HepG2 (cell line): ENCODE results near the gene MYPN. TPM values are rescaled to one million over a fixed set of nuclear protein-coding genes. Genes with fewer than 3 reads are reported as not detected.

Experiments
- FLYWCH1 ChIP-seq: sonication (generic); formaldehyde crosslinking; IDR thresholded peaks from 2 replicates; pipeline ENCODE4 v1.8.1; 2023; ENCODE audit warnings: mild to moderate bottlenecking, missing genetic modification reagents
- FOSL2 ChIP-seq: sonication (generic); formaldehyde crosslinking; IDR thresholded peaks from 2 replicates; pipeline ENCODE4 v1.4.0; 2020; ENCODE audit warnings: missing genetic modification reagents
- GZF1 ChIP-seq: sonication (generic); formaldehyde crosslinking; IDR thresholded peaks from 2 replicates; pipeline ENCODE4 v1.5.1; 2020; ENCODE audit warnings: mild to moderate bottlenecking, missing genetic modification reagents
- HIVEP1 ChIP-seq: sonication (generic); formaldehyde crosslinking; IDR thresholded peaks from 2 replicates; pipeline ENCODE4 v1.4.0; 2020; ENCODE audit warnings: mild to moderate bottlenecking, missing genetic modification reagents
- MYC ChIP-seq: sonication (generic); formaldehyde crosslinking; IDR thresholded peaks from 2 replicates; pipeline ENCODE4 v1.9.0; 2021; ENCODE audit warnings: missing genetic modification reagents, borderline replicate concordance
- NKX3-1 ChIP-seq: sonication (generic); formaldehyde crosslinking; IDR thresholded peaks from 2 replicates; pipeline ENCODE4 v1.5.0; 2020; ENCODE audit warnings: missing genetic modification reagents
- POGZ ChIP-seq: sonication (generic); formaldehyde crosslinking; IDR thresholded peaks from 2 replicates; pipeline ENCODE4 v1.4.0; 2020; ENCODE audit warnings: mild to moderate bottlenecking, missing genetic modification reagents
- TGIF2 ChIP-seq: IDR thresholded peaks from 2 replicates; pipeline ENCODE4 v1.6.1; 2016; ENCODE audit warnings: control low read depth, missing compliant biosample characterization
- ZNF207 ChIP-seq: fragments of 450-650 bp; IDR thresholded peaks from 2 replicates; pipeline ENCODE4 v1.6.1; 2016; ENCODE audit warnings: antibody characterized with exemption, borderline replicate concordance
- ZNF33B ChIP-seq: sonication (generic); formaldehyde crosslinking; IDR thresholded peaks from 2 replicates; pipeline ENCODE4 v1.5.1; 2020; ENCODE audit warnings: mild to moderate bottlenecking, missing genetic modification reagents
- ZNF558 ChIP-seq: sonication (generic); formaldehyde crosslinking; IDR thresholded peaks from 2 replicates; pipeline ENCODE4 v1.9.0; 2022; ENCODE audit warnings: mild to moderate bottlenecking, missing genetic modification reagents, borderline replicate concordance
- ZNF746 ChIP-seq: sonication (generic); formaldehyde crosslinking; IDR thresholded peaks from 2 replicates; pipeline ENCODE4 v1.8.0; 2022; ENCODE audit warnings: mild to moderate bottlenecking, missing genetic modification reagents
- ZNF891 ChIP-seq: sonication (generic); formaldehyde crosslinking; IDR thresholded peaks from 2 replicates; pipeline ENCODE4 v1.5.0; 2020; ENCODE audit warnings: mild to moderate bottlenecking, missing genetic modification reagents
- ZSCAN22 ChIP-seq: sonication (generic); formaldehyde crosslinking; IDR thresholded peaks from 2 replicates; pipeline ENCODE4 v1.4.0; 2020; ENCODE audit warnings: mild to moderate bottlenecking, missing genetic modification reagents
- polyA plus RNA-seq, 8 experiments: library from polyadenylated mRNA; depleted of rRNA in 3 of 8; stranded (reverse) in 7 of 8; unstranded in 1 of 8; fragments of >200 nt; fragmentation: Illumina TruSeq in 4 of 8; extraction: Trizol in 4 of 8; gene quantifications; 2 replicates each; pipeline versions ENCODE4 v1.2.1 to v1.2.3, GENCODE V29; 2011 to 2016; ENCODE audit warnings: low read depth in 4 of 8, missing spikeins in 1 of 8, mixed read lengths in 1 of 8; ENCODE audit not compliant: insufficient read depth in 1 of 8
- total RNA-seq, 5 experiments: library from RNA; depleted of rRNA; stranded (reverse); fragments of >200 nt; fragmentation: Illumina TruSeq; extraction: Trizol; gene quantifications; 2 replicates each; pipeline ENCODE4 v1.2.3, GENCODE V29; 2016; ENCODE audit warnings: low read depth in 1 of 5
- TF ChIP-seq, protein P1 (sequence below): IDR thresholded peaks from 2 replicates; pipeline ENCODE4 v1.6.1; 2016; ENCODE audit warnings: mild to moderate bottlenecking, missing biosample characterization, missing genetic modification reagents
- TF ChIP-seq, protein P2 (sequence below): sonication (generic); formaldehyde crosslinking; IDR thresholded peaks from 2 replicates; pipeline ENCODE4 v1.8.1; 2023; ENCODE audit warnings: mild to moderate bottlenecking, missing genetic modification reagents
- TF ChIP-seq, protein P3 (sequence below), 2 experiments: sonication (generic) in 1 of 2; formaldehyde crosslinking in 1 of 2; IDR thresholded peaks; 2 replicates each; pipeline versions ENCODE4 v1.4.0 to v1.6.1; 2018 to 2020; ENCODE audit warnings: missing genetic modification reagents in 2 of 2, borderline replicate concordance in 1 of 2, low read depth in 1 of 2, mild to moderate bottlenecking in 1 of 2, missing biosample characterization in 1 of 2
- TF ChIP-seq, protein P4 (sequence below): IDR thresholded peaks from 2 replicates; pipeline ENCODE4 v1.6.1; 2018; ENCODE audit warnings: missing genetic modification reagents
- TF ChIP-seq, protein P5 (sequence below): sonication (generic); formaldehyde crosslinking; IDR thresholded peaks from 2 replicates; pipeline ENCODE4 v1.5.0; 2020; ENCODE audit warnings: mild to moderate bottlenecking, missing genetic modification reagents, moderate library complexity

The MYPN gene
- total and polyA plus RNA-seq, 2 of the 13 experiments (the other 11 are each of a cell fraction or from before 2014, with no cell fraction given), result not detected

DNA sequence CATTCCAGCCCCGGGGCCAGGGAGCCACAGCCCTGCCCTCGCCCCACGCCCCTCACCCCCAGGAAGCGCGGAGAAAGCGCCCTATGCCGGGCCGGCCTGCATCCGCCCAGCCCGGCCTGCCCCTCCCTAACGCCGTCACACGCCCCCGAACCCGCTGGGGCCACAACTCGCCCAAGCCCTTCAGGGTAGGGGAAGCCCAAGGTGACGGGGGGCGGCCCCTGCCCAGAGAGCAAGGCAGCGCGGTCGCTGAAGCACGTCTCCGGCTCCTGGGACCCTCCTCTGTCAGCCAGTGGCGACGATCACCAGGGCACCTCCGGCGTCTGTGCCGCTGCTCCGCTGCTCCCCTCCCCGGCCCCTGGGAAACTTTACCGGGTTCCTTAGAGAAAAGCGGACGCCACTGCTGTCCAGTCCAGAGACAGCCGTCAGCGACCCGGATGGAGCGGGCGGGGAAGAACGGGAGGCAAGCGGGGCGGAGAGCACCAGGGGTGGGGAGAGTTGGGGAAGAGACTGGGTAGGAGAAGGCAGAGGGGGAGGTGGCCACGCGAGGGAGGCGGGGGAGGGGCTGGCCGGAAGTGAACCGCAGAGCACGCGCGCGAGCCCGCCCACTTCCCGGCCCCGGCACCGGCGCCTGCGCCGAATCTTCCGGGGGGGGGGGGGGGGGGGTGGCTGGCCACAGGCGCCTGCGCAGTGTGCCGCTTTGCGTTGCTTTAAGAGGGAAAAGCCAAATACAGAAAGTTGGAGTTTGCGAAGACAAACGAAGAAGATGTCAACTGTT lies 34.3 kb upstream of the MYPN start, which contains the start of gene HERC4 (continued):
- TF ChIP-seq, protein P1, sequence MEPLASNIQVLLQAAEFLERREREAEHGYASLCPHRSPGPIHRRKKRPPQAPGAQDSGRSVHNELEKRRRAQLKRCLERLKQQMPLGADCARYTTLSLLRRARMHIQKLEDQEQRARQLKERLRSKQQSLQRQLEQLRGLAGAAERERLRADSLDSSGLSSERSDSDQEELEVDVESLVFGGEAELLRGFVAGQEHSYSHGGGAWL (CRISPR knock-in tag), result peak; percentile 51; the same call in 1 of the 2 replicates
- TF ChIP-seq, protein P2, sequence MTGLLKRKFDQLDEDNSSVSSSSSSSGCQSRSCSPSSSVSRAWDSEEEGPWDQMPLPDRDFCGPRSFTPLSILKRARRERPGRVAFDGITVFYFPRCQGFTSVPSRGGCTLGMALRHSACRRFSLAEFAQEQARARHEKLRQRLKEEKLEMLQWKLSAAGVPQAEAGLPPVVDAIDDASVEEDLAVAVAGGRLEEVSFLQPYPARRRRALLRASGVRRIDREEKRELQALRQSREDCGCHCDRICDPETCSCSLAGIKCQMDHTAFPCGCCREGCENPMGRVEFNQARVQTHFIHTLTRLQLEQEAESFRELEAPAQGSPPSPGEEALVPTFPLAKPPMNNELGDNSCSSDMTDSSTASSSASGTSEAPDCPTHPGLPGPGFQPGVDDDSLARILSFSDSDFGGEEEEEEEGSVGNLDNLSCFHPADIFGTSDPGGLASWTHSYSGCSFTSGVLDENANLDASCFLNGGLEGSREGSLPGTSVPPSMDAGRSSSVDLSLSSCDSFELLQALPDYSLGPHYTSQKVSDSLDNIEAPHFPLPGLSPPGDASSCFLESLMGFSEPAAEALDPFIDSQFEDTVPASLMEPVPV (CRISPR knock-in tag), result peak; percentile 3; the same call in 1 of the 2 replicates
- TF ChIP-seq ZNF746 (CRISPR knock-in tag) (peak; percentile 37; the same call in 1 of the 2 replicates), GZF1 (CRISPR knock-in tag) (peak; percentile 94), HIVEP1 (CRISPR knock-in tag) (peak; percentile 87), FLYWCH1 (CRISPR knock-in tag) (no peak), POGZ (CRISPR knock-in tag) (peak; percentile 12; the same call in 1 of the 2 replicates), ZSCAN22 (no peak), FOSL2 (CRISPR knock-in tag) (0 out of 2 replicates have a peak, but pooled peaks have one; percentile 2), ZNF33B (CRISPR knock-in tag) (no peak), ZNF207 (no peak), NKX3-1 (CRISPR knock-in tag) (0 out of 2 replicates have a peak, but pooled peaks have one; percentile 22), ZNF891 (peak; percentile 94), TGIF2 (CRISPR knock-in tag) (0 out of 2 replicates have a peak, but pooled peaks have one; percentile 61), MYC (CRISPR knock-in tag) (peak; percentile 67; the same call in 1 of the 2 replicates), ZNF558 (peak; percentile 54; the same call in 1 of the 2 replicates)
- TF ChIP-seq, protein P3, sequence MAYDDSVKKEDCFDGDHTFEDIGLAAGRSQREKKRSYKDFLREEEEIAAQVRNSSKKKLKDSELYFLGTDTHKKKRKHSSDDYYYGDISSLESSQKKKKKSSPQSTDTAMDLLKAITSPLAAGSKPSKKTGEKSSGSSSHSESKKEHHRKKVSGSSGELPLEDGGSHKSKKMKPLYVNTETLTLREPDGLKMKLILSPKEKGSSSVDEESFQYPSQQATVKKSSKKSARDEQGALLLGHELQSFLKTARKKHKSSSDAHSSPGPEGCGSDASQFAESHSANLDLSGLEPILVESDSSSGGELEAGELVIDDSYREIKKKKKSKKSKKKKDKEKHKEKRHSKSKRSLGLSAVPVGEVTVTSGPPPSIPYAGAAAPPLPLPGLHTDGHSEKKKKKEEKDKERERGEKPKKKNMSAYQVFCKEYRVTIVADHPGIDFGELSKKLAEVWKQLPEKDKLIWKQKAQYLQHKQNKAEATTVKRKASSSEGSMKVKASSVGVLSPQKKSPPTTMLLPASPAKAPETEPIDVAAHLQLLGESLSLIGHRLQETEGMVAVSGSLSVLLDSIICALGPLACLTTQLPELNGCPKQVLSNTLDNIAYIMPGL (CRISPR knock-in tag; IDR thresholded peaks at IDR 0.05; ENCODE audit: borderline replicate concordance in 1 of 2, low read depth in 1 of 2), result peak; percentile 17 to 84; a peak in 3 of 4 replicates
- TF ChIP-seq, protein P4, sequence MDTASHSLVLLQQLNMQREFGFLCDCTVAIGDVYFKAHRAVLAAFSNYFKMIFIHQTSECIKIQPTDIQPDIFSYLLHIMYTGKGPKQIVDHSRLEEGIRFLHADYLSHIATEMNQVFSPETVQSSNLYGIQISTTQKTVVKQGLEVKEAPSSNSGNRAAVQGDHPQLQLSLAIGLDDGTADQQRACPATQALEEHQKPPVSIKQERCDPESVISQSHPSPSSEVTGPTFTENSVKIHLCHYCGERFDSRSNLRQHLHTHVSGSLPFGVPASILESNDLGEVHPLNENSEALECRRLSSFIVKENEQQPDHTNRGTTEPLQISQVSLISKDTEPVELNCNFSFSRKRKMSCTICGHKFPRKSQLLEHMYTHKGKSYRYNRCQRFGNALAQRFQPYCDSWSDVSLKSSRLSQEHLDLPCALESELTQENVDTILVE (CRISPR knock-in tag), result peak; percentile 75
- TF ChIP-seq, protein P5, sequence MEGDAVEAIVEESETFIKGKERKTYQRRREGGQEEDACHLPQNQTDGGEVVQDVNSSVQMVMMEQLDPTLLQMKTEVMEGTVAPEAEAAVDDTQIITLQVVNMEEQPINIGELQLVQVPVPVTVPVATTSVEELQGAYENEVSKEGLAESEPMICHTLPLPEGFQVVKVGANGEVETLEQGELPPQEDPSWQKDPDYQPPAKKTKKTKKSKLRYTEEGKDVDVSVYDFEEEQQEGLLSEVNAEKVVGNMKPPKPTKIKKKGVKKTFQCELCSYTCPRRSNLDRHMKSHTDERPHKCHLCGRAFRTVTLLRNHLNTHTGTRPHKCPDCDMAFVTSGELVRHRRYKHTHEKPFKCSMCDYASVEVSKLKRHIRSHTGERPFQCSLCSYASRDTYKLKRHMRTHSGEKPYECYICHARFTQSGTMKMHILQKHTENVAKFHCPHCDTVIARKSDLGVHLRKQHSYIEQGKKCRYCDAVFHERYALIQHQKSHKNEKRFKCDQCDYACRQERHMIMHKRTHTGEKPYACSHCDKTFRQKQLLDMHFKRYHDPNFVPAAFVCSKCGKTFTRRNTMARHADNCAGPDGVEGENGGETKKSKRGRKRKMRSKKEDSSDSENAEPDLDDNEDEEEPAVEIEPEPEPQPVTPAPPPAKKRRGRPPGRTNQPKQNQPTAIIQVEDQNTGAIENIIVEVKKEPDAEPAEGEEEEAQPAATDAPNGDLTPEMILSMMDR (CRISPR knock-in tag), result 0 out of 2 replicates have a peak, but pooled peaks have one; percentile 13
